ENCODE data around the gene PLEKHA5. TPM values are rescaled to one million over a fixed set of nuclear protein-coding genes. Genes with fewer than 3 reads are reported as not detected.

PLEKHA5 gene
- total and polyA plus RNA-seq, 2 of the 4 experiments (the other 2 are of a cell fraction) = 5.3 to 12.2 TPM

DNA sequence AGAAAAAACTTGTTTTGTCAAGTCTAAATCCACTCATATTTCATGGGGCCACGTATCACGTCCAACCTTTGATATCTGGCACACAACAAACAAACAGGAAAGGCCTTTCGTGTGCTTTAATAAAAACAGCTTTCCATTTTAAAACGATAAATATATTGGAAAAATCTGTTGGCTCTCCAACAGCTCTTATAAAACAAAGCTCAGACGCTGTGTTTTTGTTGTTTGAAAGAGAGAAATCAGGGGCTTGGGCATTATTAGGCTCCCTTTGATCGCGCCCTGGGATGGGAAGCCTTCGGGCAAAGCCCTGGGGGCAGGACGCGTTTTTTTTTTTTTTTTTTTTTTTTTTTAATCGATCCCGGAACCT lies 429 bp upstream of the PLEKHA5 start:
- WGBS, 2 experiments (ENCODE audit: extremely low coverage in 2 of 2, insufficient read length in 1 of 2) = 0% methylated on average over 2 of the region's 12 CpGs; no CpG with 5 or more reads in 1 of the 2 experiments
- Histone ChIP-seq H3K18ac (ENCODE audit: low read depth, low read length) (peak overlapping the region; percentile 58; the same call in 1 of the 2 replicates), H3K27me3 (ENCODE audit: control insufficient read depth, insufficient read depth, low read length) (no peaks in the 10 kb centered on the region), H3K4ac (ENCODE audit: low read depth, low read length) (peak overlapping the region; percentile 72), H2AK5ac (ENCODE audit: low read depth, low read length) (no peak overlapping the region), H2BK120ac (ENCODE audit: low read depth, low read length) (peak overlapping the region; percentile 77), H3K9ac (ENCODE audit: low read depth, low read length) (peak overlapping the region; percentile 67), H4K20me1 (ENCODE audit: insufficient read depth, low read length) (no peaks in the 10 kb centered on the region), H3K36me3 (ENCODE audit: control insufficient read depth, insufficient read depth, low read length) (no peaks in the 10 kb centered on the region), H3K27ac (ENCODE audit: insufficient read depth, low read length) (peak overlapping the region; percentile 68), H2AK9ac (replicated peaks; ENCODE audit: low read depth, low read length, poor library complexity) (no peak overlapping the region), H3K9me3 (ENCODE audit: control insufficient read depth, insufficient read depth, low read length) (peaks cover 8% of the 10 kb centered on the region; the same call in 1 of the 2 replicates), H2BK5ac (ENCODE audit: low read depth, low read length, poor library complexity, severe bottlenecking) (peak overlapping the region; percentile 75), H2BK20ac (ENCODE audit: low read depth, low read length) (peak overlapping the region; percentile 38; the same call in 1 of the 2 replicates), H3K56ac (ENCODE audit: extremely low read depth, insufficient read depth, low read length) (peak overlapping the region; percentile 86), H3K9me1 (ENCODE audit: insufficient read depth, low read length) (no peaks in the 10 kb centered on the region), H2AFZ (replicated peaks; ENCODE audit: low read length, poor library complexity) (peak overlapping the region; percentile 88), H3K4me2 (ENCODE audit: low read depth, low read length) (peak overlapping the region; percentile 72), H4K91ac (ENCODE audit: insufficient read depth, low read depth, low read length) (peak overlapping the region; percentile 72; the same call in 1 of the 2 replicates), H3K14ac (replicated peaks; ENCODE audit: low read depth, low read length) (peak overlapping the region; percentile 78; the same call in 1 of the 2 replicates), H3K4me1 (ENCODE audit: control insufficient read depth, insufficient read depth, low read length) (no peaks in the 10 kb centered on the region), H4K5ac (ENCODE audit: low read depth, low read length) (peak overlapping the region; percentile 69; the same call in 1 of the 2 replicates), H3K79me1 (ENCODE audit: low read depth in 1 of 2, low read length in 2 of 2) (peaks cover 0 to 12% of the 10 kb centered on the region in 2 experiments; a peak in 2 of 4 replicates), H4K8ac (ENCODE audit: low read depth in 2 of 2, low read length in 2 of 2) (peak overlapping the region; percentile 71 to 73), H3K23ac (ENCODE audit: low read depth, low read length) (peak overlapping the region; percentile 63), H3K4me3 (ENCODE audit: insufficient read depth, low read depth, low read length) (peak overlapping the region; percentile 55), H2BK15ac (ENCODE audit: low read depth, low read length) (peak overlapping the region; percentile 50; the same call in 1 of the 3 replicates)
- DNase-seq (peak; percentile 29), ATAC-seq (ENCODE audit: low read depth) (no peak)
- intact Hi-C loops (cut with micrococcal nuclease) (no loop called here), in situ Hi-C loops (cut with MboI; ENCODE audit: low sequenced_read_pairs) (no loop called here), dilution Hi-C loops (cut with HindIII; ENCODE audit: low sequenced_read_pairs, unreplicated experiment) (no loop called here)
- TF ChIP-seq, protein P1, sequence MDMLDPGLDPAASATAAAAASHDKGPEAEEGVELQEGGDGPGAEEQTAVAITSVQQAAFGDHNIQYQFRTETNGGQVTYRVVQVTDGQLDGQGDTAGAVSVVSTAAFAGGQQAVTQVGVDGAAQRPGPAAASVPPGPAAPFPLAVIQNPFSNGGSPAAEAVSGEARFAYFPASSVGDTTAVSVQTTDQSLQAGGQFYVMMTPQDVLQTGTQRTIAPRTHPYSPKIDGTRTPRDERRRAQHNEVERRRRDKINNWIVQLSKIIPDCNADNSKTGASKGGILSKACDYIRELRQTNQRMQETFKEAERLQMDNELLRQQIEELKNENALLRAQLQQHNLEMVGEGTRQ (IDR thresholded peaks at IDR 0.05; ENCODE audit: low read depth, low read length) = no peak
- TF ChIP-seq CEBPB (IDR thresholded peaks at IDR 0.05; ENCODE audit: low read depth, low read length) = no peak
- TF ChIP-seq FOS (IDR thresholded peaks at IDR 0.05; ENCODE audit: low read depth, low read length) = no peak
- TF ChIP-seq RAD21 (IDR thresholded peaks at IDR 0.05; ENCODE audit: low read length) = no peak
- ChIA-PET POLR2A (ENCODE audit: unreplicated experiment) (interaction anchor here (0.6 kb wide), 1 partner anchor 38 kb away, joined by 5 read pairs; no protein-coding TSS in a partner anchor), CTCF (no interaction called here)
- no TSS peak for BruUV-seq (replicated peaks)

Data from IMR-90 (cell line).